GM21526 (cell line): ENCODE measurements around the gene PPFIA2.
"Not testable (repeated sequence)": the region's sequence is repeated elsewhere in the genome, so short reads cannot be mapped to it uniquely, and the experiment has no call there.

Experiments used
- ATAC-seq: cut with Tn5 transposase; IDR thresholded peaks from one replicate; pipeline ENCODE4 v1.9.1; 2021; ENCODE audit warnings: moderate library complexity; ENCODE audit not compliant: unreplicated experiment, low FRiP score

The PPFIA2 gene

GRCh38 chr12:81222846-81223592 is 536.1 kb downstream of the PPFIA2 start:
- no peak for ATAC-seq

- no peak for ATAC-seq
Measured at GRCh38 chr12:81221681-81222080, 537.5 kb downstream of the PPFIA2 start.

GRCh38 chr12:81216739-81217138 is 542.4 kb downstream of the PPFIA2 start:
- ATAC-seq: no peak

GRCh38 chr12:81212996-81213696 is 546.0 kb downstream of the PPFIA2 start:
- ATAC-seq: no peak

- ATAC-seq: no peak
Measured at GRCh38 chr12:81211306-81211705, 547.8 kb downstream of the PPFIA2 start.

GRCh38 chr12:81209772-81210225 is 549.4 kb downstream of the PPFIA2 start:
- not testable (repeated sequence) for ATAC-seq

- no peak for ATAC-seq
Measured at GRCh38 chr12:81209012-81209411, 550.1 kb downstream of the PPFIA2 start.

- no peak for ATAC-seq
Measured at GRCh38 chr12:81208187-81208911, 550.8 kb downstream of the PPFIA2 start.
